Measurements from ENCODE around the gene FSD2. TPM values are rescaled to one million over a fixed set of nuclear protein-coding genes. Genes with fewer than 3 reads are reported as not detected.

FSD2 gene
- total and polyA plus RNA-seq, 2 experiments from 2014 or later: 0.18 TPM; not detected in 1

DNA sequence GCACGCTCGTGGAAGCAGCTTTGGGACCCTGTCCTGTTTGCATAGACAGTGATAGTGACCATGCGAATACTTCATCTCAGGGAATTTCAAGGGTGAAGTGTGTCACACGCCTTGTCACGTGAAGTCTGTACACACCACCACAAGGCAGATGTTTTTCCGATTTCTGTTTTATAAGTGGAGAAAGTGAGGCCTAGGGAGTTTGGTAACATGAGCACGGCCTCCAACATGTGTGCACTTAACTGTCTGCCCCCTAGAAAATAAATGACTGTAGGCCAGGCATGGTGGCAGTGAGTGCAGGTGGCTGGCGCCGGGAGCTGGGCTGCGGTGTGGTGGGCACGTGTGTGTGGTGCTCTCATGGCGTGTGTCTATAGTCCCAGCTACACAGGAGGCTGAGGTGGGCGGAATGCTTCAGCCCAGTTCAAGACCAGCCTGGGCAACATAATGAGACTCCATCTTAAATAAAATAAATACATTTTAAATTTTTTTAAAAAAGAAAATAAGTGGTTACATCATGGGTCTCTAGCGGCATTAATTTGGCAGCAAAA is 45.5 kb upstream of the FSD2 start:
- H3K27ac Mint-ChIP-seq: no peak overlapping the region
- H3K9me2 ChIP-seq (ENCODE audit: insufficient read depth): no peaks in the 10 kb centered on the region
- peaks cover 7% of the 10 kb centered on the region for H3K4me1 ChIP-seq (ENCODE audit: insufficient read depth)
- TF ChIP-seq ZNF331 (CRISPR knock-in tag; IDR thresholded peaks at IDR 0.05; ENCODE audit: low read depth): no peak
- TF ChIP-seq ZNF462 (CRISPR knock-in tag; IDR thresholded peaks at IDR 0.05): no peak
- no peak for TF ChIP-seq POLR2AphosphoS5 (IDR thresholded peaks at IDR 0.05; ENCODE audit: low read depth)
- no peak for TF ChIP-seq EZH2phosphoT487 (IDR thresholded peaks at IDR 0.05; ENCODE audit: unreplicated experiment)
- no peak for TF ChIP-seq STAT1 (IDR thresholded peaks at IDR 0.05; ENCODE audit: unreplicated experiment)
- TF ChIP-seq JUNB (IDR thresholded peaks at IDR 0.05; ENCODE audit: unreplicated experiment): no peak
- TF ChIP-seq, protein P1, sequence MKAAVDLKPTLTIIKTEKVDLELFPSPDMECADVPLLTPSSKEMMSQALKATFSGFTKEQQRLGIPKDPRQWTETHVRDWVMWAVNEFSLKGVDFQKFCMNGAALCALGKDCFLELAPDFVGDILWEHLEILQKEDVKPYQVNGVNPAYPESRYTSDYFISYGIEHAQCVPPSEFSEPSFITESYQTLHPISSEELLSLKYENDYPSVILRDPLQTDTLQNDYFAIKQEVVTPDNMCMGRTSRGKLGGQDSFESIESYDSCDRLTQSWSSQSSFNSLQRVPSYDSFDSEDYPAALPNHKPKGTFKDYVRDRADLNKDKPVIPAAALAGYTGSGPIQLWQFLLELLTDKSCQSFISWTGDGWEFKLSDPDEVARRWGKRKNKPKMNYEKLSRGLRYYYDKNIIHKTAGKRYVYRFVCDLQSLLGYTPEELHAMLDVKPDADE (IDR thresholded peaks at IDR 0.05): no peak
- TF ChIP-seq CREB1 (CRISPR knock-in tag; IDR thresholded peaks at IDR 0.05; ENCODE audit: low read depth): no peak
- no peak for TF ChIP-seq ZNF114 (CRISPR knock-in tag; IDR thresholded peaks at IDR 0.05)
- TF ChIP-seq REST (IDR thresholded peaks at IDR 0.05; ENCODE audit: unreplicated experiment): no peak
- TF ChIP-seq NANOG (IDR thresholded peaks at IDR 0.05; ENCODE audit: borderline replicate concordance): no peak
- no peak for TF ChIP-seq EZH2 (IDR thresholded peaks at IDR 0.05; ENCODE audit: low read depth, unreplicated experiment)
- no peaks in the 10 kb centered on the region for H3F3A ChIP-seq (replicated peaks; ENCODE audit: low read depth)
- no peaks in the 10 kb centered on the region for H3K36me3 Mint-ChIP-seq (ENCODE audit: low read depth)
- no peaks in the 10 kb centered on the region for H3K27me3 ChIP-seq (ENCODE audit: insufficient read depth)
- ATAC-seq (no peak), DNase-seq (ENCODE audit: low spot score) (no peak)
- H4K20me1 ChIP-seq (replicated peaks; ENCODE audit: insufficient read depth): no peaks in the 10 kb centered on the region
- H3K4me3 Mint-ChIP-seq: no peak overlapping the region
- H3K79me2 ChIP-seq (replicated peaks; ENCODE audit: insufficient read depth): no peaks in the 10 kb centered on the region
- H3K27ac ChIP-seq (ENCODE audit: low read depth): no peak overlapping the region
- no peak overlapping the region for H3K4me3 ChIP-seq
- H2AFZ ChIP-seq: no peak overlapping the region
- peaks cover 15% of the 10 kb centered on the region for H3K4me1 Mint-ChIP-seq
- no peaks in the 10 kb centered on the region for H3K9me3 Mint-ChIP-seq
- no peaks in the 10 kb centered on the region for H3K36me3 ChIP-seq (ENCODE audit: insufficient read depth)
- peaks cover 19% of the 10 kb centered on the region for H3K27me3 Mint-ChIP-seq (ENCODE audit: insufficient read depth, low read depth, poor library complexity)
- H3K4me2 ChIP-seq: no peak overlapping the region

Measured in GM23338 (cell line).